Common myeloid progenitor, CD34-positive (primary cell): Measurements from ENCODE around the gene RPS2.

Experiments used
- CTCF ChIA-PET: fragments of 350-600 bp; sonication (Branson Sonifier 250); formaldehyde crosslinking; loops from one replicate; lab custom pipeline; 2021; ENCODE audit warnings: antibody characterized with exemption; lab: Charles Lee
- POLR2A ChIA-PET: fragments of 350-600 bp; sonication (Branson Sonifier 250); formaldehyde crosslinking; loops from one replicate; lab custom pipeline; 2021; ENCODE audit warnings: antibody characterized with exemption; lab: Charles Lee
- DNase-seq, 3 donors: peaks; one replicate each; pipeline versions ENCODE4 v3.0.0 to v3.0.0-alpha.2; 2013
- H3K27ac ChIP-seq, 2 experiments: 1 replicate in 1 of 2; 2 replicates in 1 of 2; pipeline ENCODE4 v1.7.0; 2013; ENCODE audit warnings: inconsistent platforms in 2 of 2, low read length in 2 of 2, mild to moderate bottlenecking in 2 of 2, low read depth in 1 of 2, moderate library complexity in 1 of 2; ENCODE audit not compliant: severe bottlenecking in 2 of 2, insufficient read depth in 1 of 2, poor library complexity in 1 of 2
- H3K27me3 ChIP-seq, 5 experiments: replicated peaks in 2 of 5; 1 replicate in 3 of 5; 2 replicates in 2 of 5; pipeline versions ENCODE4 v1.6.1 to v1.7.0; 2013; ENCODE audit warnings: low read length in 4 of 5, mild to moderate bottlenecking in 2 of 5, moderate library complexity in 2 of 5, inconsistent platforms in 1 of 5; ENCODE audit not compliant: insufficient read depth in 5 of 5, control insufficient read depth in 4 of 5
- H3K36me3 ChIP-seq, 4 experiments: 1 replicate in 2 of 4; 2 replicates in 2 of 4; pipeline versions ENCODE4 v1.6.1 to v1.7.0; 2013; ENCODE audit warnings: low read length in 3 of 4, control low read depth in 1 of 4, mild to moderate bottlenecking in 1 of 4; ENCODE audit not compliant: control insufficient read depth in 4 of 4, insufficient read depth in 4 of 4
- H3K4me1 ChIP-seq, 4 experiments: 1 replicate in 3 of 4; 2 replicates in 1 of 4; pipeline versions ENCODE4 v1.6.1 to v1.7.1; 2013; ENCODE audit warnings: low read length in 3 of 4, mild to moderate bottlenecking in 3 of 4, control low read depth in 1 of 4, inconsistent platforms in 1 of 4, moderate library complexity in 1 of 4; ENCODE audit not compliant: control insufficient read depth in 4 of 4, insufficient read depth in 4 of 4; ENCODE audit errors: control extremely low read depth in 1 of 4
- H3K4me3 ChIP-seq, 7 experiments: 1 replicate in 4 of 7; 2 replicates in 3 of 7; pipeline versions ENCODE4 v1.5.1 to v1.7.0; 2013; ENCODE audit warnings: mild to moderate bottlenecking in 7 of 7, low read length in 6 of 7, moderate library complexity in 6 of 7, inconsistent platforms in 2 of 7, low read depth in 2 of 7, control low read depth in 1 of 7; ENCODE audit not compliant: insufficient read depth in 4 of 7, control insufficient read depth in 1 of 7; ENCODE audit errors: extremely low read depth in 1 of 7
- H3K9me3 ChIP-seq, 5 experiments: 1 replicate in 4 of 5; 2 replicates in 1 of 5; pipeline versions ENCODE4 v1.6.1 to v1.7.1; 2013; ENCODE audit warnings: low read length in 4 of 5, mild to moderate bottlenecking in 2 of 5, inconsistent platforms in 1 of 5, low read depth in 1 of 5, moderate library complexity in 1 of 5; ENCODE audit not compliant: control insufficient read depth in 4 of 5, insufficient read depth in 2 of 5; ENCODE audit errors: control extremely low read depth in 1 of 5
- WGBS: methylation state at CpG from one replicate; pipeline ENCODE4 v1.1.5; 2013; ENCODE audit not compliant: insufficient coverage; 5-methylcytosine and 5-hydroxymethylcytosine counted together

The RPS2 gene

DNA sequence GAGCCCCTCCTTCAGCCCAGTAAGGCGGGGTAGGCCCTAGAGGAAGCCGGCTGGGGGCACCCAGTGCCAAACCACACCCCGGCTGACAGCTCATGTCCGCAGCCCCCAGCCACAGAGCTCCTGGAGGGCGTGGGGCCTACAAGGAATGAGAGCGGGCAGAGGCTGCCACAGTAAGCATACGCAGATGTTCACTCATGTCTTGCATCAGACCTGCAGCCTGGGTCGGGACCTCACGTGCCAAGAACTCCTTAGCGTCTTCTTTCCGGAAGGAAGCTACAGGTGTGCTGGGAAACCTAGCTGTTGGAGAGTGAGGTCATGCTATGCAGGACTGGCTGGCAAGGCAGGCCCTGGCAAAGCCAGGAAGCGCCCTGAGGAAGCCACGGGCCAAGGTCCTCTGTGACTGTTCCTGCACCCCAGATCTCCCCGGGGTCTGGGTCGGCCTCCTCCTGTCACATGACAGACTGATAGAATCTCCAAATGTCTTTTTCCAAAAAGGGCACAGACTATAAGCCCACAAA is 43.4 kb upstream of the RPS2 start:
- peak overlapping the region; percentile 82 to 91 for H3K27ac ChIP-seq
- H3K36me3 ChIP-seq: peaks cover 0 to 27% (median 3%) of the 10 kb centered on the region in 4 experiments
- H3K4me1 ChIP-seq: peaks cover 7 to 69% (median 63%) of the 10 kb centered on the region in 4 experiments
- H3K9me3 ChIP-seq: no peaks in the 10 kb centered on the region
- ChIA-PET CTCF (interaction anchor here (0.6 to 6.9 kb wide), 10 partner anchors 11 to 492 kb away, joined by 3 to 80 read pairs (median 4); partner anchors contain the start of genes NPW, NTHL1, TRAF7 and TSC2), POLR2A (interaction anchor here (0.6 to 1.8 kb wide), 4 partner anchors 43 to 147 kb away, joined by 3 to 8 read pairs (median 4); partner anchors contain the start of genes RPS2 and TRAF7)
- DNase-seq: peak; percentile 70 to 88 (median 84)
- H3K4me3 ChIP-seq: peak overlapping the region in 5 of 7 experiments; percentile 70 to 91 (median 90)
- H3K27me3 ChIP-seq: no peaks in the 10 kb centered on the region
- WGBS: 2% methylated on average over 10 of the region's 15 CpGs

DNA sequence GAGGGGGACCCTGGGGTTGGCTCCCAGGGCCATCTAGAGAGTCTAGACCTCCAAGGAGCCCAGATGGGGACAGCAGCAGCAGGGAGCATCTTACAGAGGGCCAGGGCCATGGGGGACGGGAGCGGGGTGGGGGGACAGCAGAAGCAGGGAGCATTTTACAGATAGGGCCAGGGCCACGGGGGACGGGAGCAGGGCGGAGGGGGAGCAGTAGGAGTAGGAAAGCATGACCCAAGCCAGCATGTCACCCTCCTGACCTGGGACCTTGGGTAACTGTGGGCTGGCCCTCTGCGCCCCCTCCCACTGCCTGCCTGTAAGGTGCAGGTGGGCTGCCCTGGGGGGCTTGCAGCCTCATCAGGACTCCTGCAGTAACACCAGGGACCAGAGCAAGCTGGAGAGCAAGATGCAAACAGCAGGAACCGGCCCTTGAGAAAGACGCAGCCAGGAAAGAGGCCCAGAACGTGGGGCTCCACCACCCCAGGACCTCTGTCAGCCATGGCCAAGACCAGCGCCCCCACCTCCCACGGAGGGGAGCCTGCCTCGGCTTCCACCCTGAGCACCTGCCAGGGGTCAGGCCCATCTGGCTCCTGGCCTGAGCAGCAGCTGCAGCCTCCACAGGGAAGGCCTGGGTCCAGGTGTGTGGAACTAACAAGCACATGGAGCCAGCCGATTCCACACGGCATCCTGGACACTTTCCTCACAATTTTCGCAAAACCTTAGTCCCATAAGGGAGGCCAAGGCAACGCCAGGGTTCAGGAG is 42.6 kb upstream of the RPS2 start:
- Histone ChIP-seq H3K27ac (peak overlapping the region; percentile 82 to 91), H3K36me3 (peaks cover 0 to 35% (median 11%) of the 10 kb centered on the region in 4 experiments)
- POLR2A ChIA-PET: interaction anchor here (0.7 to 1.8 kb wide), 3 partner anchors 43 to 148 kb away, joined by 3 to 8 read pairs (median 5); partner anchors contain the start of genes RPS2 and TRAF7

DNA sequence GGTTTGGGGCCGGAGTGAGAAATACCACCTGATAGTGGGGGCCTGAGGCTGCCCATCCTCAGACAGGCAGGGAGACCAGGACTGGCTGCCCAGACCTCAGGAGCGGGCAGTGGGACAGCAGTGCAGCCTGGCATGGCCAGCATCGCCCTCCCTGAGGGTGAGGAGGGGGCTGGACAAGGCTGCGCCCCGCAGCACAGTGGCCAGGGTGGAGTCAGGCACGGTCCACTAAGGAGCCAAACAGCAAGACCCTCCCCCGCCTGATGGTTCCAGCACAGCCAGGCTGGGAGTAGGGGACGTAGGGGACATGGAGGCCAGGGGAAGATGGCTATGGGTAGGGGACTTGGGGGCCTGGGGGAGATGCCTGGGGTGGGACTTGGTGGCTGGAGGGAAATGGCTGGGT is 41.7 kb upstream of the RPS2 start:
- H3K27ac ChIP-seq: peak overlapping the region; percentile 82 to 91

More for the DNA sequence above, 42.6 kb upstream of the RPS2 start:
- Histone ChIP-seq H3K4me3 (peak overlapping the region in 5 of 7 experiments; percentile 70 to 91 (median 90)), H3K27me3 (no peaks in the 10 kb centered on the region), H3K9me3 (no peaks in the 10 kb centered on the region), H3K4me1 (peaks cover 7 to 69% (median 63%) of the 10 kb centered on the region in 4 experiments)
- CTCF ChIA-PET: interaction anchor here (0.6 to 6.9 kb wide), 8 partner anchors 13 to 493 kb away, joined by 3 to 80 read pairs (median 5); partner anchors contain the start of genes NPW, NTHL1, TRAF7 and TSC2
- no peak for DNase-seq
- 59% methylated on average over 13 of the region's 16 CpGs for WGBS

DNA sequence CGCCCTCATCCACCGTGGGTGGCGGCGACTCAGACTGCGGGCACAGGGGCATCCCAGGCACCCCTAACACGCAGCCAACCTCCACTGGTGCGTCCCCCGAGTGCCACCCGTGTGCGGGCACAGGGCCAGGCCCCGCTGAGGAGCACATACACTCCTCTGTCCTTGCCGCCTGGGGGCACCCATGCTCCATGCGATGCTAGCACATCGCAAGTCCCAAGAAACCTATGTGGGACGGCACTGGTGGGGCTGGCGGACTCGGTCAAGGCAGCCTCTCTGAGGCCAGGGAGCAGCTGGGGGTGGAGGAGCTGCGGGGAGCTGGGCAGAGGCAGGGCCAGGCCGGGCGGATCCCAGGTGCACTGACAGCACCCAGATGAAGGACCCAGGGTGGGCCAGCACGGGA is 41.0 kb upstream of the RPS2 start:
- ChIA-PET POLR2A (interaction anchor here (3.4 kb wide), 1 partner anchor 149 kb away, joined by 15 read pairs; the partner anchor contains the start of gene TRAF7), CTCF (interaction anchor here (0.6 to 6.9 kb wide), 18 partner anchors 9 to 511 kb away, joined by 3 to 80 read pairs (median 4); partner anchors contain the start of genes NPW, RAB26 and TRAF7)
- WGBS: 20% methylated on average over 13 of the region's 21 CpGs

More for the DNA sequence above, 41.7 kb upstream of the RPS2 start:
- Histone ChIP-seq H3K27me3 (no peaks in the 10 kb centered on the region), H3K4me3 (peak overlapping the region in 2 of 7 experiments; percentile 11 to 47), H3K9me3 (no peaks in the 10 kb centered on the region), H3K36me3 (peaks cover 0 to 44% (median 20%) of the 10 kb centered on the region in 4 experiments), H3K4me1 (peaks cover 7 to 69% (median 63%) of the 10 kb centered on the region in 4 experiments)
- CTCF ChIA-PET: interaction anchor here (0.6 to 6.9 kb wide), 13 partner anchors 10 to 147 kb away, joined by 3 to 80 read pairs (median 5); partner anchors contain the start of genes NPW, RAB26 and TRAF7
- POLR2A ChIA-PET: interaction anchor here (3.4 kb wide), 1 partner anchor 148 kb away, joined by 15 read pairs; the partner anchor contains the start of gene TRAF7
- WGBS: 97% methylated on average over 7 of the region's 8 CpGs
- no peak for DNase-seq

DNA sequence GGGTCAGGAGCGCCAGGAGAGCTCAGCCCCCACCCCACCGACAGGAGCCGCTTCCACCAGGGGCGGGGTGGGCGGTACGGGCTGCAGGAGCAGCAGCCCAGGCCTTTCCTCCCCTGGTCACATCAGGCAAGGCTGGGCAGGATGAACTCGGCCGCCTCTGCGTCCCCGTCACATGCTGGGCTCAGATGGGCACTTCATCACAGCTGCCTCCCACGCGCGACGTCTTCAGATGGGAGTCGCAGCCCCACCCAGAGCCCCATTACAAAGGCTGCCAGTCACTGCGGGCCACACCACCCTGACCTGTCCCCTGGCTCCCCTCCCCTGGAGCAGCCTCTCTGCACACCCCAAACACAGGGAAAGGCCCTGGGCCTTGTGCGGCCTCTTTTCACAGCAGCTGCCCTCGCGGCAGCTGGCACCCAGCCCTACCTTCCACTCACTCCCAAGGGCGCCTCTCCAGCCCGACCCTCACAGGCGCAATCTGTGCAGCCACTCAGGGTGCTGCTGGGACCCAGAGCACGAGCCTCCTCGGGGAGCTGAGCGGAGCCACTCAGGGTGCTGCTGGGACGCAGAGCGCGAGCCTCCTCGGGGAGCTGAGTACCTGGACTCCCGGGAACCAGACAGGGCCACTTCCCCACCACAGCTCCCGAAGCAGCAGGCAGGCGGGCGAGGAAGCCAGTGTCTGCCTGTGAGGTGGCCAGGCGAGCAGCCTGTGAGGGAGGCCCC is 40.3 kb upstream of the RPS2 start:
- H3K36me3 ChIP-seq: peaks cover 0 to 57% (median 32%) of the 10 kb centered on the region in 4 experiments
- peaks cover under 1 to 62% (median 55%) of the 10 kb centered on the region in 4 experiments for H3K4me1 ChIP-seq
- H3K27me3 ChIP-seq: no peaks in the 10 kb centered on the region
- no peak for DNase-seq
- WGBS: 60% methylated on average over 28 of the region's 34 CpGs
- CTCF ChIA-PET: interaction anchor here (0.6 to 6.9 kb wide), 26 partner anchors 9 to 511 kb away, joined by 3 to 80 read pairs (median 4); partner anchors contain the start of genes GFER, NOXO1, NPW and NTHL1
- POLR2A ChIA-PET: interaction anchor here (3.4 kb wide), 1 partner anchor 150 kb away, joined by 15 read pairs; the partner anchor contains the start of gene TRAF7
- H3K4me3 ChIP-seq: peak overlapping the region in 4 of 7 experiments; percentile 19 to 65 (median 48)
- H3K9me3 ChIP-seq: no peaks in the 10 kb centered on the region
- peak overlapping the region in 1 of 2 experiments; percentile 43 for H3K27ac ChIP-seq

More for the DNA sequence above, 41.0 kb upstream of the RPS2 start:
- Histone ChIP-seq H3K4me3 (peak overlapping the region in 4 of 7 experiments; percentile 19 to 65 (median 48)), H3K36me3 (peaks cover 0 to 51% (median 25%) of the 10 kb centered on the region in 4 experiments), H3K4me1 (peaks cover 7 to 69% (median 62%) of the 10 kb centered on the region in 4 experiments), H3K27me3 (no peaks in the 10 kb centered on the region), H3K9me3 (no peaks in the 10 kb centered on the region), H3K27ac (peak overlapping the region in 1 of 2 experiments; percentile 91)
- DNase-seq: peak; percentile 86 to 92 (median 91)
